Subcutaneous abdominal adipose tissue (tissue), 5 donors: Measurements from ENCODE around the gene RHBDF2.
"Not testable (repeated sequence)": the region's sequence is repeated elsewhere in the genome, so short reads cannot be mapped to it uniquely, and the experiment has no call there.

Source experiments
- H3K27ac ChIP-seq: one replicate; pipeline ENCODE4 v1.7.0; 2013; ENCODE audit warnings: low read depth, mild to moderate bottlenecking, inconsistent platforms, low read length, moderate library complexity
- H3K27me3 ChIP-seq, 5 donors: one replicate each; pipeline ENCODE4 v1.7.0; 2013; ENCODE audit warnings: low read length in 5 of 5, inconsistent platforms in 1 of 5; ENCODE audit not compliant: control insufficient read depth in 5 of 5, insufficient read depth in 4 of 5
- H3K36me3 ChIP-seq, 5 donors: one replicate each; pipeline ENCODE4 v1.7.0; 2013; ENCODE audit warnings: low read length in 5 of 5; ENCODE audit not compliant: control insufficient read depth in 5 of 5, insufficient read depth in 5 of 5
- H3K4me1 ChIP-seq, 5 donors: one replicate each; pipeline ENCODE4 v1.7.0; 2013; ENCODE audit warnings: low read length in 5 of 5, mild to moderate bottlenecking in 3 of 5, moderate library complexity in 1 of 5; ENCODE audit not compliant: control insufficient read depth in 5 of 5, insufficient read depth in 5 of 5
- H3K4me3 ChIP-seq, 5 donors: one replicate each; pipeline ENCODE4 v1.7.0; 2013; ENCODE audit warnings: low read length in 5 of 5, low read depth in 1 of 5
- H3K9ac ChIP-seq, 5 donors: one replicate each; pipeline ENCODE4 v1.7.0; 2013; ENCODE audit warnings: low read length in 5 of 5, mild to moderate bottlenecking in 4 of 5, moderate library complexity in 3 of 5
- H3K9me3 ChIP-seq, 5 donors: one replicate each; pipeline ENCODE4 v1.7.0; 2013; ENCODE audit warnings: low read length in 5 of 5; ENCODE audit not compliant: control insufficient read depth in 5 of 5
- donor health status: healthy.
- donor health status: healthy.
- donor health status: healthy.
- donor health status: healthy.
- donor health status: healthy.

The RHBDF2 gene

DNA sequence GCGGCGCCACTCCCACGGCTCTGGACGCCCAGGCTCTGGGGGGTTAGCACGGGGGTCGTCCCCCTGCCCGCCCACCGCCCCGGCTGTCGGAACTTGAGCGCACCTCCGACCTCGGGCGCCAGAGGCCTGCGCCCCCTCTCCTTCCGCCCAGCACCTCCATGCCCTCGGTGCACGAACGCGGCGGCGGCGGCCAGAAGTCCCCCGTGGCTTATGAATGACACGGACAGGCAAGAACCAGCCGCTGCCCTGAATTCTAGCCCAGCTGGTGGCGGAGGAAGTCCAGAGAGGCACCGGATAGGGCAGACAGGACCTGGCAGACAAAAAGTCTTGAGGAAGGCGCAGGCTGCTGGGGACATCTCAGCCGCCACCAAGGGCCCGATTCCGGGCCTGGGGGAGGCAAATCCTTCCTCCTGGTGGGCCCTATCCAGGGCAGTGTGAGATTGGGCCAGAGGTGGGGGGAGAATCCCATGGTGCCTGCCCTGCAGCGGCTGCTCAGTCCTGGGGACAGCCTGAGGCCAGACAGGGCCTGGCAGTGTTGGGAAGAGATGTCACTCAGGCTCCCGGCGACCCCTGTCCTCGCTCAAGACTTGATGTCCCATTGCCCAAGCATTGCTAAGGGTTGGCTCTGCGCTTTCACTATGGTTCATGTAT is 37.2 kb upstream of the RHBDF2 start:
- Histone ChIP-seq H3K9ac (peak overlapping the region in 3 of 5 donors; percentile 39 to 71 (median 60)), H3K27me3 (peaks cover 0 to 4% (median 0%) of the 10 kb centered on the region in 5 donors), H3K27ac (peak overlapping the region; percentile 41)

DNA sequence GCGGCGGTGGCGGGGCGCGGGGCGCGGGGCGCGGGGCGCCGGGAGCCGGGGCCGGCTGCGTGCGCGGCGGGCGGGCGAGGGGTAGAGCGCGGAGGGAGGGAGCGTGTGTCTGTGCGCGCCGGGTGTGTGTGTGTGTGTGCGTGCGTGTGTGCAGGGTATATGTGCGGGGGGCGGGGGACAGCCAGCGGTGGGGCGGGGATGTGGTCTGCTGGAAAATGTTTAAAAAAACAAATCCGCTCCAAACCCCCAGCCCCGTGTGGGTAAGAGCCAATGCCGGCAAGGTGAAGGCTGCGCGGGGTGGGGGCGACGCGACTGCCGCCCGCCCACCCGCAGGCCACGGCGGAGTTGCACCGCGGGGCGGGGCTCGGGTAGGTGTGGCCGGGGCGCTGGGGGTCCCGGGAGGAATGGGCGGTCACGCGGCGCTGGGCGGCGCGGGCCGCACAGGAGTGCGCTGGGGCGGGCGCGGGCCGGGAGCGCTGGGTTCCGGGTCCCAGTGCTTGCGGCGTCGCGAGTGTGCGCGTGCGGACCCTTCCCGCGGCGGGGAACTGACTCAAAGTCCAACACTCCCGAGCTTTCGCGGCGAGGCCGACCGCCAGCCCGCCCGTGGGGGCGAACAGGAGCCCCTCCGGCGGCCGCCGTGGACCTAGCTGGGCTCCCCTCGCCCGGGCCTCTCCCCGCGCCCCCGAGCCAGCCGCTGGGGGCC is 36.5 kb upstream of the RHBDF2 start, which contains the start of gene CYGB:
CYGB (minus strand) TSS at position 132 of the 703 bp plus-strand sequence. CDS start 167 bp downstream, outside the sequence.
- peaks cover 9 to 66% (median 60%) of the 10 kb centered on the region in 5 donors for H3K4me1 ChIP-seq
- peak within 1 kb of the TSS; percentile 57 for H3K27ac ChIP-seq
- peak within 1 kb of the TSS in 4 of 5 donors; percentile 51 to 78 (median 58) for H3K9ac ChIP-seq
- H3K27me3 ChIP-seq, result peaks cover 0 to 4% (median 0%) of the 10 kb centered on the region in 5 donors
- peak within 1 kb of the TSS; percentile 52 to 67 (median 59) for H3K4me3 ChIP-seq
- H3K36me3 ChIP-seq, result peaks cover 0 to 3% (median 0%) of the 10 kb centered on the region in 5 donors
- H3K9me3 ChIP-seq, result no peaks in the 10 kb centered on the region

More for the DNA sequence above, 37.2 kb upstream of the RHBDF2 start:
- H3K36me3 ChIP-seq, result no peaks in the 10 kb centered on the region
- peaks cover 9 to 66% (median 64%) of the 10 kb centered on the region in 5 donors for H3K4me1 ChIP-seq
- H3K4me3 ChIP-seq, result peak overlapping the region in 4 of 5 donors; percentile 43 to 67 (median 62)
- H3K9me3 ChIP-seq, result no peaks in the 10 kb centered on the region

DNA sequence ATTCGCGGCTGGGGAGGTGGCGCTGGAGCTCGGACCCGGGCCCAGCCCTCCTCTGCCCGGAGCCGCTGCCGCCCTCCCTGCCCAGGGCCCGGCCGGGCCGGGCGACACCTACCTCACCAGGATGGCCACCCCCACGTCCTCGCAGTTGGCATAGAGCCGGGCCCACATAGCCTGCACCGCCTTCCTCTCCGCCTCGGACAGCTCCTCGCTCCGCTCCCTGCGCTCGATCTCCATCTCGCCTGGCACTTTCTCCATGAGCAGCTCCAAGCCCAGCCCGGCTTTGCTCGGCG is 36.0 kb upstream of the RHBDF2 start:
- Histone ChIP-seq H3K27me3 (peaks cover 0 to 4% (median 0%) of the 10 kb centered on the region in 5 donors), H3K9ac (peak overlapping the region in 2 of 5 donors; percentile 17 to 78), H3K4me1 (peaks cover 9 to 68% (median 61%) of the 10 kb centered on the region in 5 donors), H3K9me3 (no peaks in the 10 kb centered on the region), H3K27ac (peak overlapping the region; percentile 57), H3K4me3 (peak overlapping the region in 4 of 5 donors; percentile 52 to 67 (median 62)), H3K36me3 (peaks cover 0 to 3% (median 0%) of the 10 kb centered on the region in 5 donors)

DNA sequence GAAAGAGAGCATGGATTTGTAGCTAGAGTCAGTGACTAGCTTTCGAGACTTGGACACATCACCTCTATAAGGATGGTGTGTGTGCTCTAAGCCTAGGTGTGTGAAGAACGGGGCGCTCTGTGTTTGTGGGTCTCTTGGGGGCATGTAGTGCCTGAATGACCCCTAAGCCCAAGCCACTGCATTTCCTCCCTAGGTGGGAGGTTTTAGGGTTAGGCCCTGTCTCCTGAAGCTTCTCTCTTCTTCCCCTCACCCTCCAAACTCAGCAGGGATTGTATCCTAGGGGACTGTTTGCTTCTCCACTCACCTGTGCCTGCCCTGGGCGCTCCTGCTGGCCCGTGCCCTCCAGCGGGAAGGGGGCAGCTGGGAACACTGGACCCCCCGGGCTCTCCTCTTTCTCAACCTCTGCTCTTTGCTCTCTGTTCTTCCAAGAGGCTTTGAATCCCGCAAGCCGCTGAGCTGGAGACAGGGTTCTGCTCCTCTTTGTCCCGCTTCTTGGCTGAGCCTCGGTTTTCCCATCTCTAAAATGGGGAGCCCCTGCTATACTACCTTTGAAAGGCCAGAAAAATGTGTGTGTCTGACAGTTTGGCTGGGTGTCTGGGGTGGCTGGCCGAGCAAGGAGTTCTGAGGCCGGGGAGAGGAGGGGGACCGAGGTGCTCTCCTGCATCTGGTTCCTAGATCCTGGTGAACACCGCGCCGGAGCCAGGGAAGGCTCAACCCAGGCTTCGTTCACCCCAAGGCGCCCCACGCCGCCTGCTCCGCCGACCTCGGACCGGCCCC is 35.5 kb upstream of the RHBDF2 start:
- H3K9me3 ChIP-seq, result no peaks in the 10 kb centered on the region
- peak overlapping the region in 4 of 5 donors; percentile 17 to 78 (median 54) for H3K9ac ChIP-seq
- peaks cover 0 to 4% (median 0%) of the 10 kb centered on the region in 5 donors for H3K27me3 ChIP-seq
- H3K36me3 ChIP-seq, result peaks cover 0 to 3% (median 0%) of the 10 kb centered on the region in 5 donors
- peak overlapping the region; percentile 57 for H3K27ac ChIP-seq
- peaks cover 9 to 73% (median 66%) of the 10 kb centered on the region in 5 donors for H3K4me1 ChIP-seq
- H3K4me3 ChIP-seq, result peak overlapping the region; percentile 52 to 67 (median 59)

DNA sequence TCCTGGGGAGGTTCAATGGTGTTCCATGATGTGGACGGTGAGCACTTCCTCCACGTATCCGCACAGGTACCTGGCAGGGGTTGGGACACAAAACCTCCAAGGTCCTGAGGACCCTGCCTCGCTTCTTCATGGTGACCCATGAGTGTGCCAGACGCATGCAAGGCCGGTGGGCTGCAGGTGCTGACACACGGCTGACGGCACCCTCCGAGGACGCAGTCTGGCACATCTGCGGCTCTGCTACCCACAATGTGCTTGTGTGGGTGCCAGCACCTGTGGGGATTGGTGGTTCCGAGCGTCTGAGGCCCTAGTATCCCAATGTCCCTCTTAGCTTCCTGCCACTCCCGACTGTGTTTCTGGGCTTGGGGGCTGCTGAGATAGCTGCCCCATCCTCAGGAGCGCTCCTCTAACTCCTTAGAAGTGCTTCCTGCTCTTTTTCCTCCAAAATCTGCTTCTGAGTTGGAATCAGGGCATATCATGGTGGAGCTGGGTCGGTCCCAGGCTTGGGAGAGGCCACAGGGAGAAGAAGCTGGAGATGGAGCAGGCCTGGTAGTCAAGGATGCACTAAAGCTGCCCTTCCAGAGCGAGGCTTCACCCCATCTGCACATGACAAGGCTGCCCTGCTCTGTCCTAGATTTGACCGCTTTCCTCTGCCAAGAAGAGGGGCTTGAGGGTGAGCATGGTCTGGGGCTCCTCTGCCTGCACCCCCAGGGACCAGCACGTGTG is 34.7 kb upstream of the RHBDF2 start:
- Histone ChIP-seq H3K36me3 (peaks cover 0 to 3% (median 0%) of the 10 kb centered on the region in 5 donors), H3K27me3 (peaks cover 0 to 4% (median 0%) of the 10 kb centered on the region in 5 donors), H3K9ac (peak overlapping the region in 2 of 5 donors; percentile 17 to 36), H3K9me3 (no peaks in the 10 kb centered on the region), H3K4me1 (peaks cover 10 to 76% (median 67%) of the 10 kb centered on the region in 5 donors), H3K27ac (peak overlapping the region; percentile 60), H3K4me3 (peak overlapping the region; percentile 52 to 67 (median 59))

DNA sequence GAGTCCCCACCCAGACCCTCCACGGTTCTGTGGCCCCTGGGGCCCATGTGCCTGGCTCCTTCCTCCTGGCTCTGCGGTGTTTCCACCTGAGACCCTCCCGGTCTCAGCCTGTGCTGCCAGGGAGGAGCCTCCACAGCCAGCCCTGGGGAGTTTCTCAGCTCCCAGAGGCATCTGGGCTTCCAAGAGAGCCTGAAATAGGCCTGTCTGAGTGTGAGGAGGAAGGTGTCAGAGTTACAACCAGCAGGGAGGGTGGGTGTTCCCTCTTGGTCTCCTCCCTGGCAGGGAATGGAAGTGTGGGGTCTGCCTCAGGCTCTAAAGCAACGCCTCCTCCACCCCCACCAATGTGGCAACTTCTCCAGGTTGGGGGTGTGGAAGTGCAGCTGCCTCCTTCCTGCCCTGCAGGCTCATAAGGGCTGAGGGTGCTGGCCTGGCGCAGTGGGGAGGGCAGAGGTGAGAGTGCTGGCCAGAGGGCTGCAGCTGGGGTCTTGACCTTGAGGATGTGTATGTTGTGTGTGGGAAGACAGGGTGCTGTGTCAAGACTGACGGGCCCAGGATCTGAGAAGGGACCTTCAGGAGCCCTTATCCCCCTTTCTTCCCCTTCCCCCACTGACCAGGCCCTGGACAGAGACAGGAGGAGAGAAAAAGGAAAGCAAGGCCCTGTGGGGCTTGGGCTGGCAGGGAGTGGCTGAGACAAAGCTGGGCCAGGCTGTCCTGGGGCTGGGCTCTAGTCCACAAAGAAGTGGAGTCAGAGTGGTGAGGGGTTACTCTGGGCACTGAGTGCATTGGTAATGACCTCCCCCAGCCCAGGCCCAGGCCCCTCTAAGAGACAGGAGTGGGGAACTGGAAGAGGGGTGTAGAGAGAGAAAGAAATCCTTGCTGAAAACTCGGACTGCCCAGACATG is 33.9 kb upstream of the RHBDF2 start:
- peaks cover 14 to 77% (median 67%) of the 10 kb centered on the region in 5 donors for H3K4me1 ChIP-seq
- peak overlapping the region in 4 of 5 donors; percentile 49 to 67 (median 62) for H3K4me3 ChIP-seq
- H3K27ac ChIP-seq, result peak overlapping the region; percentile 60

DNA sequence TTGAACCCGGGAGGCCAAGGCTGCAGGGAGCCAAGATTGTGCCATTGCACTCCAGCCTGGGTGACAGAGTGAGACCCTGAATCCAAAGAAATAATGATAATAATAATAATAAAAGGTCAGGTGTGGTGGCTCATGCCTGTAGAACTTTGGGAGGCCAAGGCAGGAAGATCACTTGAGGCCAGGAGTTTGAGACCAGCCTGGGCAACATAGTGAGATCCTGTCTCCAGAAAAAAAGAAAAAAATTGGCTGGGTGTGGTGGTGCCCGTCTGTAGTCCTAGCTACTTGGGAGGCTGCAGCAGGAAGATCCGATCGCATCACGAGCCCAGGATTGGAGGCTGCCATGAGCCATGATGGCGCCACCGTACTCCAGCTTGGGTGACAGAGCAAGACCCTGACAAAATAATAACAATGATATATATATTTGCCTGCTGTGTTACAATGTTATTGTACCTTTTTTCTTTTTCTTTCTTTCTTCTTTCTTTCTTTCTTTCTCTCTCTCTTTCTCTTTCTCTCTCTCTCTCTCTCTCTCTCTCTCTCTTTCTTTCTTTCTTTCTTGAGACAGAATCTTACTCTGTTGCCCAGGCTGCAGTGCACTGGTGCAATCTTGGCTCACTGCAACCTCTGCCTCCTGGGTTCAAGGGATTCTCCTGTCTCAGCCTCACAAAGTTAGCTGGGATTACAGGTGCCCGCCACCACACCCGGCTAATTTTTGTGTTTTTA is 32.6 kb upstream of the RHBDF2 start:
- not testable (repeated sequence) for H3K27me3 ChIP-seq, H3K27ac ChIP-seq, H3K9me3 ChIP-seq, H3K4me3 ChIP-seq, H3K9ac ChIP-seq, H3K36me3 ChIP-seq
- H3K4me1 ChIP-seq, result peaks cover 20 to 77% (median 69%) of the 10 kb centered on the region in 5 donors

More for the DNA sequence above, 33.9 kb upstream of the RHBDF2 start:
- Histone ChIP-seq H3K27me3 (peaks cover 0 to 4% (median 0%) of the 10 kb centered on the region in 5 donors), H3K36me3 (peaks cover 0 to 3% (median 0%) of the 10 kb centered on the region in 5 donors), H3K9ac (peak overlapping the region in 4 of 5 donors; percentile 10 to 67 (median 34)), H3K9me3 (no peaks in the 10 kb centered on the region)

DNA sequence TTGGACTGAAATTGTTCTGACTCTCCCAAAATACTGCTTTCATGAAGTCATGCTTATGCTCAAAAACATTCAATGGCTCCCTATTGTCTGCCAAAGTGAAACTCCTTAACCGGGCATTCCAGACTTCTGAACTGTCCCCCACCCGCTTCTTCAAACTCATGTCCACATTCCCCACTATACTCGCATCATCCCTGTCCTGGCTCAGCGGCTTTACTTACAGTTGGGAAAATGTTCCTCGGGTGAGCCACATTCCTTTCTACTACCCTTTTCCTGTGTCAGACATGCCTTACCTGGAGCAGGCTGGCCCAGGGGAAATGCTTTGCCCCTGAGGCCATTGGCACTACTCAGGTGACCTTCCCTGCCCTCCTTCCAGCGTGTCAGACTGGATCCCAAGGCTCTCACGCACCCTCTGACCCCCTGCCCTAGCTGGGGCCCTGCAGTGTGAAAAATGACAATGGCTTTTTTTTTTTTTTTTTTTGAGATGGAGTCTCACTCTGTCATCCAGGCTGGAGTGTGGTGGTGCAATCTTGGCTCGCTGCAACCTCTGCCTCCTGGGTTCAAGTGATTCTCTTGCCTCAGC is 30.9 kb upstream of the RHBDF2 start:
- peak overlapping the region; percentile 100 for H3K27ac ChIP-seq

More for the DNA sequence above, 30.9 kb upstream of the RHBDF2 start:
- H3K9ac ChIP-seq, result peak overlapping the region in 1 of 5 donors; percentile 88
- peaks cover 0 to 8% (median 0%) of the 10 kb centered on the region in 5 donors for H3K27me3 ChIP-seq
- H3K4me1 ChIP-seq, result peaks cover 26 to 83% (median 77%) of the 10 kb centered on the region in 5 donors
- H3K36me3 ChIP-seq, result peaks cover 0 to 3% (median 0%) of the 10 kb centered on the region in 5 donors
- H3K4me3 ChIP-seq, result no peak overlapping the region
- no peaks in the 10 kb centered on the region for H3K9me3 ChIP-seq
